ENCODE measurements around the gene LMBR1L.

The LMBR1L gene

GRCh38 chr12:49130151-49131050 lies 19.8 kb upstream of the LMBR1L start (continued):
- TF ChIP-seq ZNF366 (tag by site-specific recombination; conservative IDR thresholded peaks at IDR 0.05) = peak; percentile 62
- TF ChIP-seq ZNF837 (tag by site-specific recombination; IDR thresholded peaks at IDR 0.05) = 0 out of 2 replicates have a peak, but pooled peaks have one; percentile 55
- peak; percentile 26; the same call in 1 of the 2 replicates for TF ChIP-seq ZNF843 (tag by site-specific recombination; IDR thresholded peaks at IDR 0.05)
- TF ChIP-seq IKZF3 (tag by site-specific recombination; IDR thresholded peaks at IDR 0.05) = peak; percentile 30; the same call in 1 of the 2 replicates
- TF ChIP-seq OVOL3 (tag by site-specific recombination; IDR thresholded peaks at IDR 0.05) = peak; percentile 94
- no peak for TF ChIP-seq ZNF626 (tag by site-specific recombination; IDR thresholded peaks at IDR 0.05)
- no peak for TF ChIP-seq ZNF624 (tag by site-specific recombination; IDR thresholded peaks at IDR 0.05)
- peak; percentile 37; the same call in 1 of the 2 replicates for TF ChIP-seq ZSCAN30 (tag by site-specific recombination; IDR thresholded peaks at IDR 0.05)
- TF ChIP-seq ZBTB8A (tag by site-specific recombination; IDR thresholded peaks at IDR 0.05) = peak; percentile 90
- TF ChIP-seq ZFHX2 (tag by site-specific recombination; conservative IDR thresholded peaks at IDR 0.05) = peak; percentile 79
- 0 out of 2 replicates have a peak, but pooled peaks have one; percentile 24 for TF ChIP-seq ZSCAN16 (tag by site-specific recombination; IDR thresholded peaks at IDR 0.05)

- Histone ChIP-seq H3K36me3 (ENCODE audit: control insufficient read depth in 2 of 2, insufficient read depth in 1 of 2, low read length in 2 of 2) (peaks cover 0 to 40% of the 10 kb centered on the region in 2 experiments), H3K4me1 (ENCODE audit: control insufficient read depth, insufficient read depth, low read length) (peaks cover 11% of the 10 kb centered on the region), H3K9me3 (ENCODE audit: control insufficient read depth, insufficient read depth, low read depth, low read length) (no peaks in the 10 kb centered on the region), H3K27ac (ENCODE audit: extremely low read depth, low read depth, low read length) (peak overlapping the region; percentile 99; the same call in 1 of the 2 replicates), H3K4me3 (ENCODE audit: low read depth, low read length) (peak overlapping the region; percentile 95)
- ChIA-PET CTCF (interaction anchor here (0.6 to 4.7 kb wide), 24 partner anchors 9 to 345 kb away, joined by 3 to 50 read pairs (median 6); partner anchors contain the start of genes LMBR1L, RHEBL1 and TUBA1A), POLR2A (interaction anchor here (0.9 to 5.1 kb wide), 26 partner anchors 8 to 135 kb away, joined by 3 to 134 read pairs (median 12); partner anchors contain the start of genes KMT2D, LMBR1L, RHEBL1 and TUBA1A)
- TF ChIP-seq, protein P1, sequence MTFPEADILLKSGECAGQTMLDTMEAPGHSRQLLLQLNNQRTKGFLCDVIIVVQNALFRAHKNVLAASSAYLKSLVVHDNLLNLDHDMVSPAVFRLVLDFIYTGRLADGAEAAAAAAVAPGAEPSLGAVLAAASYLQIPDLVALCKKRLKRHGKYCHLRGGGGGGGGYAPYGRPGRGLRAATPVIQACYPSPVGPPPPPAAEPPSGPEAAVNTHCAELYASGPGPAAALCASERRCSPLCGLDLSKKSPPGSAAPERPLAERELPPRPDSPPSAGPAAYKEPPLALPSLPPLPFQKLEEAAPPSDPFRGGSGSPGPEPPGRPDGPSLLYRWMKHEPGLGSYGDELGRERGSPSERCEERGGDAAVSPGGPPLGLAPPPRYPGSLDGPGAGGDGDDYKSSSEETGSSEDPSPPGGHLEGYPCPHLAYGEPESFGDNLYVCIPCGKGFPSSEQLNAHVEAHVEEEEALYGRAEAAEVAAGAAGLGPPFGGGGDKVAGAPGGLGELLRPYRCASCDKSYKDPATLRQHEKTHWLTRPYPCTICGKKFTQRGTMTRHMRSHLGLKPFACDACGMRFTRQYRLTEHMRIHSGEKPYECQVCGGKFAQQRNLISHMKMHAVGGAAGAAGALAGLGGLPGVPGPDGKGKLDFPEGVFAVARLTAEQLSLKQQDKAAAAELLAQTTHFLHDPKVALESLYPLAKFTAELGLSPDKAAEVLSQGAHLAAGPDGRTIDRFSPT (tag by site-specific recombination; IDR thresholded peaks at IDR 0.05) = peak; percentile 34; the same call in 1 of the 2 replicates
- TF ChIP-seq ZNF366 (tag by site-specific recombination; conservative IDR thresholded peaks at IDR 0.05) (peak; percentile 17; the same call in 1 of the 2 replicates), ZNF433 (tag by site-specific recombination; IDR thresholded peaks at IDR 0.05; ENCODE audit: low read depth) (no peak), ZNF513 (tag by site-specific recombination; IDR thresholded peaks at IDR 0.05) (0 out of 2 replicates have a peak, but pooled peaks have one; percentile 4), PRDM2 (tag by site-specific recombination; IDR thresholded peaks at IDR 0.05; ENCODE audit: borderline replicate concordance) (no peak), ZBTB6 (tag by site-specific recombination; IDR thresholded peaks at IDR 0.05) (no peak), ZBTB10 (tag by site-specific recombination; IDR thresholded peaks at IDR 0.05) (no peak), GLIS1 (tag by site-specific recombination; IDR thresholded peaks at IDR 0.05) (no peak), ZNF132 (tag by site-specific recombination; IDR thresholded peaks at IDR 0.05; ENCODE audit: borderline replicate concordance) (no peak)
Observed at GRCh38 chr12:49129332-49130150, 18.9 kb upstream of the LMBR1L start.
